Head of caudate nucleus (tissue), 42 donors: ENCODE data around the gene KCNMA1.

Source experiments
- DNase-seq, 42 donors: peaks; one replicate each; pipeline versions ENCODE4 v3.0.0 to v3.0.0-alpha.2; 2020 to 2021; ENCODE audit warnings: mixed read lengths in 7 of 42
- intact Hi-C: fragments of 100-400 bp; cut with DNase I; formaldehyde crosslinking; loops from one replicate; pipeline ENCODE4 v1.15.0; 2022

Gene KCNMA1

GRCh38 chr10:77191324-77192049 is 446.1 kb downstream of the KCNMA1 start:
- intact Hi-C loops: no loop called here
- DNase-seq: no peak

- intact Hi-C loops: no loop called here
- no peak for DNase-seq
Measured at GRCh38 chr10:77190291-77190690, 447.3 kb downstream of the KCNMA1 start.

GRCh38 chr10:77189520-77189919 is 448.1 kb downstream of the KCNMA1 start:
- DNase-seq: no peak
- intact Hi-C loops: no loop called here

- intact Hi-C loops: no loop called here
- peak in 13 of 42 donors; percentile 11 to 69 (median 31) for DNase-seq
Measured at GRCh38 chr10:77189075-77189474, 448.5 kb downstream of the KCNMA1 start.

GRCh38 chr10:77188521-77188920 is 449.1 kb downstream of the KCNMA1 start:
- DNase-seq: no peak
- intact Hi-C loops: no loop called here

- intact Hi-C loops: no loop called here
- no peak for DNase-seq
Measured at GRCh38 chr10:77188000-77188395, 449.6 kb downstream of the KCNMA1 start.

- no peak for DNase-seq
- intact Hi-C loops: no loop called here
Measured at GRCh38 chr10:77187376-77187999, 450.1 kb downstream of the KCNMA1 start.

GRCh38 chr10:77186936-77187335 is 450.7 kb downstream of the KCNMA1 start:
- no peak for DNase-seq
- intact Hi-C loops: no loop called here

- intact Hi-C loops: no loop called here
- DNase-seq: no peak
Measured at GRCh38 chr10:77185696-77186095, 451.9 kb downstream of the KCNMA1 start.

GRCh38 chr10:77182803-77183202 is 454.8 kb downstream of the KCNMA1 start:
- intact Hi-C loops: no loop called here
- no peak for DNase-seq

GRCh38 chr10:77180794-77181193 is 456.8 kb downstream of the KCNMA1 start:
- intact Hi-C loops: no loop called here
- DNase-seq: no peak

GRCh38 chr10:77180104-77180503 is 457.5 kb downstream of the KCNMA1 start:
- intact Hi-C loops: no loop called here
- DNase-seq: no peak

GRCh38 chr10:77179015-77179695 is 458.5 kb downstream of the KCNMA1 start:
- intact Hi-C loops: loop anchor here (5.0 to 10.0 kb wide), 2 partner anchors 216 to 463 kb away; no protein-coding TSS in a partner anchor
- peak in 3 of 42 donors; percentile 26 to 57 (median 46) for DNase-seq

- DNase-seq: no peak
- intact Hi-C loops: loop anchor here (5.0 to 10.0 kb wide), 2 partner anchors 217 to 465 kb away; no protein-coding TSS in a partner anchor
Measured at GRCh38 chr10:77177589-77177988, 460.0 kb downstream of the KCNMA1 start.

GRCh38 chr10:77177161-77177560 is 460.4 kb downstream of the KCNMA1 start:
- intact Hi-C loops: loop anchor here (5.0 to 10.0 kb wide), 2 partner anchors 218 to 465 kb away; no protein-coding TSS in a partner anchor
- DNase-seq: no peak

GRCh38 chr10:77176232-77176631 is 461.4 kb downstream of the KCNMA1 start:
- intact Hi-C loops: loop anchor here (5.0 to 10.0 kb wide), 2 partner anchors 219 to 466 kb away; no protein-coding TSS in a partner anchor
- DNase-seq: no peak

- no peak for DNase-seq
- intact Hi-C loops: loop anchor here (5.0 to 10.0 kb wide), 2 partner anchors 219 to 467 kb away; no protein-coding TSS in a partner anchor
Measured at GRCh38 chr10:77175631-77176222, 461.9 kb downstream of the KCNMA1 start.

GRCh38 chr10:77173615-77174461 is 463.8 kb downstream of the KCNMA1 start:
- DNase-seq: peak in 41 of 42 donors; percentile 40 to 91 (median 78)
- intact Hi-C loops: loop anchor here (10.0 kb wide), 1 partner anchor 221 kb away; no protein-coding TSS in a partner anchor
